GM23338 (cell line): ENCODE results near the gene GCK.

Source experiments
- CREB1 ChIP-seq: fragments of 250-450 bp; sonication (Bioruptor Pico); IDR thresholded peaks from 2 replicates; pipeline ENCODE4 v1.5.0; 2020; ENCODE audit warnings: low read depth, mild to moderate bottlenecking, moderate library complexity
- ETS1 ChIP-seq: IDR thresholded peaks from 2 replicates; pipeline ENCODE4 v1.6.1; 2016; ENCODE audit warnings: antibody characterized with exemption
- EZH2 ChIP-seq: fragments of 200-600 bp; sonication (generic); IDR thresholded peaks from one replicate; pipeline ENCODE4 v1.8.0; 2017; ENCODE audit warnings: antibody characterized with exemption, mild to moderate bottlenecking, low read depth; ENCODE audit not compliant: unreplicated experiment
- POLR2AphosphoS5 ChIP-seq: IDR thresholded peaks from 2 replicates; pipeline ENCODE4 v1.6.1; 2016; ENCODE audit warnings: antibody characterized with exemption, low read depth
- TF ChIP-seq, protein P1 (sequence below), 2 experiments: fragments of 200-600 bp in 1 of 2; sonication (generic) in 1 of 2; conservative IDR thresholded peaks; 2 replicates each; pipeline versions ENCODE4 v1.5.1 to v1.6.1; 2016 to 2017; ENCODE audit warnings: antibody characterized with exemption in 2 of 2, low read depth in 2 of 2, mild to moderate bottlenecking in 2 of 2, moderate library complexity in 1 of 2

GRCh38 chr7:44144426-44144967 is 44.7 kb downstream of the GCK start:
- TF ChIP-seq, protein P1, sequence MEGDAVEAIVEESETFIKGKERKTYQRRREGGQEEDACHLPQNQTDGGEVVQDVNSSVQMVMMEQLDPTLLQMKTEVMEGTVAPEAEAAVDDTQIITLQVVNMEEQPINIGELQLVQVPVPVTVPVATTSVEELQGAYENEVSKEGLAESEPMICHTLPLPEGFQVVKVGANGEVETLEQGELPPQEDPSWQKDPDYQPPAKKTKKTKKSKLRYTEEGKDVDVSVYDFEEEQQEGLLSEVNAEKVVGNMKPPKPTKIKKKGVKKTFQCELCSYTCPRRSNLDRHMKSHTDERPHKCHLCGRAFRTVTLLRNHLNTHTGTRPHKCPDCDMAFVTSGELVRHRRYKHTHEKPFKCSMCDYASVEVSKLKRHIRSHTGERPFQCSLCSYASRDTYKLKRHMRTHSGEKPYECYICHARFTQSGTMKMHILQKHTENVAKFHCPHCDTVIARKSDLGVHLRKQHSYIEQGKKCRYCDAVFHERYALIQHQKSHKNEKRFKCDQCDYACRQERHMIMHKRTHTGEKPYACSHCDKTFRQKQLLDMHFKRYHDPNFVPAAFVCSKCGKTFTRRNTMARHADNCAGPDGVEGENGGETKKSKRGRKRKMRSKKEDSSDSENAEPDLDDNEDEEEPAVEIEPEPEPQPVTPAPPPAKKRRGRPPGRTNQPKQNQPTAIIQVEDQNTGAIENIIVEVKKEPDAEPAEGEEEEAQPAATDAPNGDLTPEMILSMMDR (conservative IDR thresholded peaks at IDR 0.05; ENCODE audit: low read depth in 2 of 2) = no peak
- TF ChIP-seq EZH2 (no peak), POLR2AphosphoS5 (no peak), ETS1 (no peak), CREB1 (CRISPR knock-in tag) (no peak)
